GDM1 (cell line): ENCODE results near the gene UTP4.
"Not testable (repeated sequence)": the region's sequence is repeated elsewhere in the genome, so short reads cannot be mapped to it uniquely, and the experiment has no call there.

Experiments used
- DNase-seq: peaks from one replicate; lab custom pipeline; 2025; lab: John Stamatoyannopoulos, UW

Gene UTP4

GRCh38 chr16:69131167-69131838, 1.1 kb upstream of the UTP4 start:
- DNase-seq: no peak

- DNase-seq: peak; percentile 57
These were observed 518 bp upstream of the UTP4 start for GRCh38 chr16:69131839-69132423.

- DNase-seq: no peak
These were observed 1.0 kb downstream of the UTP4 start for GRCh38 chr16:69133373-69133954.

GRCh38 chr16:69138608-69139007, 6.2 kb downstream of the UTP4 start:
- DNase-seq: no peak

GRCh38 chr16:69139464-69139863, 7.0 kb downstream of the UTP4 start:
- not testable (repeated sequence) for DNase-seq

- DNase-seq: no peak
These were observed 8.6 kb downstream of the UTP4 start for GRCh38 chr16:69141014-69141413.

- no peak for DNase-seq
These were observed 9.5 kb downstream of the UTP4 start for GRCh38 chr16:69141936-69142335.

GRCh38 chr16:69143116-69143515, 10.7 kb downstream of the UTP4 start:
- no peak for DNase-seq

- DNase-seq: no peak
These were observed 13.2 kb downstream of the UTP4 start for GRCh38 chr16:69145658-69146057.

- DNase-seq: not testable (repeated sequence)
These were observed 17.2 kb downstream of the UTP4 start for GRCh38 chr16:69149621-69150020.

GRCh38 chr16:69150146-69150865, 17.9 kb downstream of the UTP4 start:
- DNase-seq: peak; percentile 5

GRCh38 chr16:69157196-69157595, 24.7 kb downstream of the UTP4 start:
- no peak for DNase-seq

- DNase-seq: no peak
These were observed 27.7 kb downstream of the UTP4 start for GRCh38 chr16:69160192-69160591.

GRCh38 chr16:69165584-69165983, 33.1 kb downstream of the UTP4 start:
- no peak for DNase-seq

- no peak for DNase-seq
These were observed 33.9 kb downstream of the UTP4 start for GRCh38 chr16:69166221-69166833.

GRCh38 chr16:69166946-69167930, 34.8 kb downstream of the UTP4 start:
- DNase-seq: no peak

- no peak for DNase-seq
These were observed 36.6 kb downstream of the UTP4 start for GRCh38 chr16:69169051-69169450.

- DNase-seq: no peak
These were observed 37.3 kb downstream of the UTP4 start for GRCh38 chr16:69169607-69170352.

GRCh38 chr16:69171325-69172084, 39.1 kb downstream of the UTP4 start:
- no peak for DNase-seq
